GM12872 (cell line): ENCODE results near the gene PHLPP1.

Experiments
- TF ChIP-seq, protein P1 (sequence below): IDR thresholded peaks from 3 replicates; pipeline ENCODE4 v1.5.1; 2011; ENCODE audit warnings: low read depth, mild to moderate bottlenecking, low read length, moderate library complexity; ENCODE audit not compliant: insufficient read depth

The PHLPP1 gene

GRCh38 chr18:62720048-62720447 is 4.7 kb downstream of the PHLPP1 start:
- TF ChIP-seq, protein P1, sequence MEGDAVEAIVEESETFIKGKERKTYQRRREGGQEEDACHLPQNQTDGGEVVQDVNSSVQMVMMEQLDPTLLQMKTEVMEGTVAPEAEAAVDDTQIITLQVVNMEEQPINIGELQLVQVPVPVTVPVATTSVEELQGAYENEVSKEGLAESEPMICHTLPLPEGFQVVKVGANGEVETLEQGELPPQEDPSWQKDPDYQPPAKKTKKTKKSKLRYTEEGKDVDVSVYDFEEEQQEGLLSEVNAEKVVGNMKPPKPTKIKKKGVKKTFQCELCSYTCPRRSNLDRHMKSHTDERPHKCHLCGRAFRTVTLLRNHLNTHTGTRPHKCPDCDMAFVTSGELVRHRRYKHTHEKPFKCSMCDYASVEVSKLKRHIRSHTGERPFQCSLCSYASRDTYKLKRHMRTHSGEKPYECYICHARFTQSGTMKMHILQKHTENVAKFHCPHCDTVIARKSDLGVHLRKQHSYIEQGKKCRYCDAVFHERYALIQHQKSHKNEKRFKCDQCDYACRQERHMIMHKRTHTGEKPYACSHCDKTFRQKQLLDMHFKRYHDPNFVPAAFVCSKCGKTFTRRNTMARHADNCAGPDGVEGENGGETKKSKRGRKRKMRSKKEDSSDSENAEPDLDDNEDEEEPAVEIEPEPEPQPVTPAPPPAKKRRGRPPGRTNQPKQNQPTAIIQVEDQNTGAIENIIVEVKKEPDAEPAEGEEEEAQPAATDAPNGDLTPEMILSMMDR: no peak

DNA sequence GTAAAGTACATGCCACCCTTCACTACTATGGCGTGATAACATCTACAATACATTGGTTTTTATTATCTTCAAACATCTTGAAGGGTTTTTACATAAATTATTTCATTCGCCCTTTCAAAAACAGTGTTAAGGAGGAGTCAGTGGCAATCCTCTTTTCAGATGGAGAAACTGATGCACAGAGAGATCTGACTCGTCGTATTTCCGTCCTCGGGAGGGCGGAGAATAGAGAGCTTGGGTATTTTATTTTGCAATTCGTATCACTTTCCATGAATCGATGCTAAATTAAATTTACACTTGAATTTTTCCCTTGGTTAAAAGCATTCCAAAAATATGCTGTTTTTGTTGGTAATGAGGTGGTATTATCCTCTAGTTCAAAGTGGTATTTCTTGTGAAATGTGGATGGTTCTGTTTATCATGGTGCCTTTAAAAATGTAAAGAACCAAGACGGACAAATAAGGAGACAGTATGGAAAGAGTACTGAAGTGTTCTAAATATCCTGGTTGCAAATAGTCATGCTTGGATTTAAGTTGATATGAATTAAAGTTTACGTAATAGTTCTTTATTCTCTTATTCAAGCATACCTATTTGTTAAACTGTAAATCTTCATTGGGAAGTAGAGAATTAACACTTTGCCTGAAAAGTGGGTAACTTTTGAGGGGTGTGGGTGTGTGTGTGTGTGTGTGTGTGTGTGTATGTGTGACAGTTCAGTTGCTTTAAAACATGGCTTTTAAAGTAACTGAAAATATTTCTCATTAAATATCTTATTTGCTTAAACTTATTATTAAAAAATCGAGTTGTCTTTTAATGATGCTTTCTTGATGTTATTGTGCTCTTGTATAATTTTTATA is 5.6 kb downstream of the PHLPP1 start:
- TF ChIP-seq, protein P1: no peak

- TF ChIP-seq, protein P1: no peak
Observed at GRCh38 chr18:62721839-62722795, 6.8 kb downstream of the PHLPP1 start.

GRCh38 chr18:62723666-62724281 is 8.4 kb downstream of the PHLPP1 start:
- TF ChIP-seq, protein P1: no peak

- TF ChIP-seq, protein P1: no peak
Observed at GRCh38 chr18:62725896-62726295, 10.6 kb downstream of the PHLPP1 start.

- TF ChIP-seq, protein P1: no peak
Observed at GRCh38 chr18:62728254-62728653, 12.9 kb downstream of the PHLPP1 start.
